ENCODE measurements around the gene DGKB.

- TF ChIP-seq USF2 (IDR thresholded peaks at IDR 0.05) (no peak), EP300 (IDR thresholded peaks at IDR 0.05) (no peak), POLR2A (IDR thresholded peaks at IDR 0.05; ENCODE audit: low read length) (no peak), CTCF (IDR thresholded peaks at IDR 0.05) (no peak), RAD21 (conservative IDR thresholded peaks at IDR 0.05 in 1 of 2, IDR thresholded peaks at IDR 0.05 in 1 of 2) (no peak)
Observed at GRCh38 chr7:14596421-14596820, 306.1 kb downstream of the DGKB start.

Data from A549 (cell line).